A673 (cell line): ENCODE results near the gene ATG10. TPM values are rescaled to one million over a fixed set of nuclear protein-coding genes. Genes with fewer than 3 reads are reported as not detected.

Source experiments
- BruUV-seq: library from RNA; stranded (reverse); fragments of 400-500 nt; replicated peaks from 2 replicates; lab custom pipeline; 2021; lab: Mats Ljungman, UMichigan
- CTCF ChIA-PET: fragments of 300-600 bp; sonication (Branson Sonifier 250); formaldehyde crosslinking; loops from one replicate; lab custom pipeline; 2022; ENCODE audit warnings: antibody characterized with exemption; lab: Charles Lee
- POLR2A ChIA-PET: fragments of 300-600 bp; sonication (Branson Sonifier 250); formaldehyde crosslinking; loops from one replicate; lab custom pipeline; 2022; ENCODE audit warnings: antibody characterized with exemption; ENCODE audit not compliant: low non-redundant PET; lab: Charles Lee
- DNase-seq: peaks from one replicate; pipeline ENCODE4 v3.0.0-alpha.2; 2015; ENCODE audit warnings: low spot score
- H3K27ac ChIP-seq: fragments of 200-600 bp; sonication (generic); 2 replicates; pipeline ENCODE4 v1.5.1; 2016; ENCODE audit warnings: mixed run types, low read depth, mild to moderate bottlenecking, mixed read lengths, antibody characterized with exemption, low read length; ENCODE audit not compliant: poor library complexity, severe bottlenecking
- H3K27me3 ChIP-seq: fragments of 200-600 bp; sonication (generic); replicated peaks from 2 replicates; pipeline ENCODE4 v1.6.1; 2017; ENCODE audit warnings: mixed run types, low read depth, mild to moderate bottlenecking, mixed read lengths, antibody characterized with exemption, low read length; ENCODE audit not compliant: insufficient read depth, poor library complexity
- H3K36me3 ChIP-seq: fragments of 200-600 bp; sonication (generic); 2 replicates; pipeline ENCODE4 v1.6.1; 2016; ENCODE audit warnings: mixed run types, mild to moderate bottlenecking, mixed read lengths, antibody characterized with exemption, low read length; ENCODE audit not compliant: insufficient read depth, poor library complexity, severe bottlenecking
- H3K4me1 ChIP-seq: fragments of 200-600 bp; sonication (generic); 2 replicates; pipeline ENCODE4 v1.6.1; 2017; ENCODE audit warnings: mixed run types, mild to moderate bottlenecking, mixed read lengths, antibody characterized with exemption, low read length; ENCODE audit not compliant: insufficient read depth, poor library complexity, severe bottlenecking
- H3K4me3 ChIP-seq: fragments of 200-600 bp; sonication (generic); 2 replicates; pipeline ENCODE4 v1.5.1; 2016; ENCODE audit warnings: low read depth, mixed run types, mild to moderate bottlenecking, mixed read lengths, low read length; ENCODE audit not compliant: poor library complexity, severe bottlenecking
- H3K9me3 ChIP-seq: fragments of 200-600 bp; sonication (generic); 2 replicates; pipeline ENCODE4 v1.6.1; 2016; ENCODE audit warnings: mixed run types, low read depth, mild to moderate bottlenecking, mixed read lengths, antibody characterized with exemption, low read length; ENCODE audit not compliant: poor library complexity, severe bottlenecking
- CTCF ChIP-seq: fragments of 300-800, 200-600 bp; sonication (generic); conservative IDR thresholded peaks from 2 replicates; pipeline ENCODE4 v1.5.1; 2017; ENCODE audit warnings: low read depth, mild to moderate bottlenecking, antibody characterized with exemption, low read length, moderate library complexity, mixed read lengths
- EZH2 ChIP-seq: fragments of 200-600 bp; sonication (generic); IDR thresholded peaks from 2 replicates; pipeline ENCODE4 v1.6.1; 2017; ENCODE audit warnings: borderline replicate concordance, low read depth, mild to moderate bottlenecking, mixed read lengths, antibody characterized with exemption, low read length; ENCODE audit not compliant: poor library complexity, severe bottlenecking
- intact Hi-C: fragments of 100-400 bp; cut with micrococcal nuclease; formaldehyde crosslinking; loops from one replicate; pipeline ENCODE4 v1.10.0; 2022; ENCODE audit not compliant: unreplicated experiment
- total RNA-seq: library from RNA; stranded (reverse); gene quantifications from 2 replicates; pipeline ENCODE4 v1.2.3, GENCODE V29; 2021

Gene ATG10
- total RNA-seq, 1 experiment from 2014 or later = 17.1 TPM

GRCh38 chr5:81961651-81962440 lies 10.0 kb upstream of the ATG10 start:
- Histone ChIP-seq H3K4me3 (no peak overlapping the region), H3K27ac (no peak overlapping the region), H3K36me3 (no peaks in the 10 kb centered on the region), H3K27me3 (no peaks in the 10 kb centered on the region), H3K9me3 (no peaks in the 10 kb centered on the region), H3K4me1 (no peaks in the 10 kb centered on the region)
- intact Hi-C loops = no loop called here
- ChIA-PET CTCF (no interaction called here), POLR2A (no interaction called here)
- TF ChIP-seq EZH2 (no peak), CTCF (no peak)
- DNase-seq = no peak
- BruUV-seq = no TSS peak

GRCh38 chr5:81963544-81963943 lies 8.3 kb upstream of the ATG10 start:
- no peak for DNase-seq
- H3K36me3 ChIP-seq = no peaks in the 10 kb centered on the region
- intact Hi-C loops = no loop called here
- no TSS peak for BruUV-seq
- TF ChIP-seq EZH2 (no peak), CTCF (no peak)
- H3K4me1 ChIP-seq = no peaks in the 10 kb centered on the region
- H3K4me3 ChIP-seq = no peak overlapping the region
- CTCF ChIA-PET = no interaction called here
- H3K9me3 ChIP-seq = no peaks in the 10 kb centered on the region
- POLR2A ChIA-PET = no interaction called here
- H3K27ac ChIP-seq = no peak overlapping the region
- H3K27me3 ChIP-seq = no peaks in the 10 kb centered on the region

GRCh38 chr5:81965524-81965923 lies 6.3 kb upstream of the ATG10 start:
- H3K4me1 ChIP-seq = no peaks in the 10 kb centered on the region
- H3K27me3 ChIP-seq = no peaks in the 10 kb centered on the region
- H3K4me3 ChIP-seq = no peak overlapping the region
- TF ChIP-seq EZH2 (no peak), CTCF (no peak)
- H3K36me3 ChIP-seq = no peaks in the 10 kb centered on the region
- no peaks in the 10 kb centered on the region for H3K9me3 ChIP-seq
- POLR2A ChIA-PET = no interaction called here
- CTCF ChIA-PET = no interaction called here
- intact Hi-C loops = loop anchor here (5.0 kb wide), 1 partner anchor 202 kb away; no protein-coding TSS in a partner anchor
- no peak overlapping the region for H3K27ac ChIP-seq
- BruUV-seq = no TSS peak
- no peak for DNase-seq
